Measurements from ENCODE around the gene LRIT2. TPM values are rescaled to one million over a fixed set of nuclear protein-coding genes. Genes with fewer than 3 reads are reported as not detected.

The LRIT2 gene
- total RNA-seq, 1 experiment from 2014 or later, result not detected

DNA sequence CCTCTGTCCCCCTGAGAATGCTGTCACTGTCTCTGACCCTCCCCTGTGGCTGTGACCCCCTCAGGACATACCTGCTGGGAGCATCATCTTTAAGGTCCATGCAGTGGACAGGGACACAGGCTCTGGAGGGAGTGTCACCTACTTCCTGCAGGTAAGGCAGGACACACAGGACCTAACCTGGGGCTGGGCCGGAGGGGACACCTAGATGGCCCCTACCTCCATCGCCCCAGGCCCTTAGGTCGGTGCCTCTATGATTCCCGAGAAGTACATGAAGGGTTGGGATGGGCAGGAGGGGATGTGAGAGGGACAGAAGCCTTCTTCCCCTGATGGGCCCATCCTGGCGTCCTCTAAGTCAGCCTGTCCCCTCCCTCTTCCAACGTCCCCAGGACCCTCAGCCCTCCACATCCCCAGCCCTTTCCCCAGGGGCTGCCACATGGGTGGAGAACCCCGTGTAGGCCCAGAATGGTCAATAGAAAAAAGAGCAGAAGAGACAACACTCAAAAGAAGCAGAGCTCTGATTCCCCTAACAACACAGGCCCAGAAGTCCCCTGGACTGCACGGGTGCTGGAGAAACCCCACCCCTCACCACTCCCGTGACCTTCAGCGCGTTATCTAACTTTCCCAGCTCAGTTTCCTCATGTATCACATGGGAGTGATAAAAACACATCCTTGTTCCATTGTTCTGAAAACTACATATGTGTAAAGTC, 24.7 kb downstream of the LRIT2 start:
- DNase-seq, result no peak
- no peaks in the 10 kb centered on the region for H3K79me2 ChIP-seq (ENCODE audit: low read depth)
- peaks cover 99% of the 10 kb centered on the region for H3K27me3 ChIP-seq (ENCODE audit: insufficient read depth, low read depth)
- H3K9me3 ChIP-seq (ENCODE audit: insufficient read depth, low read depth), result no peaks in the 10 kb centered on the region
- ChIA-PET CTCF (no interaction called here), POLR2A (ENCODE audit: unreplicated experiment) (no interaction called here)
- no peak for TF ChIP-seq EZH2 (IDR thresholded peaks at IDR 0.05; ENCODE audit: low read depth)
- TF ChIP-seq, protein P1, sequence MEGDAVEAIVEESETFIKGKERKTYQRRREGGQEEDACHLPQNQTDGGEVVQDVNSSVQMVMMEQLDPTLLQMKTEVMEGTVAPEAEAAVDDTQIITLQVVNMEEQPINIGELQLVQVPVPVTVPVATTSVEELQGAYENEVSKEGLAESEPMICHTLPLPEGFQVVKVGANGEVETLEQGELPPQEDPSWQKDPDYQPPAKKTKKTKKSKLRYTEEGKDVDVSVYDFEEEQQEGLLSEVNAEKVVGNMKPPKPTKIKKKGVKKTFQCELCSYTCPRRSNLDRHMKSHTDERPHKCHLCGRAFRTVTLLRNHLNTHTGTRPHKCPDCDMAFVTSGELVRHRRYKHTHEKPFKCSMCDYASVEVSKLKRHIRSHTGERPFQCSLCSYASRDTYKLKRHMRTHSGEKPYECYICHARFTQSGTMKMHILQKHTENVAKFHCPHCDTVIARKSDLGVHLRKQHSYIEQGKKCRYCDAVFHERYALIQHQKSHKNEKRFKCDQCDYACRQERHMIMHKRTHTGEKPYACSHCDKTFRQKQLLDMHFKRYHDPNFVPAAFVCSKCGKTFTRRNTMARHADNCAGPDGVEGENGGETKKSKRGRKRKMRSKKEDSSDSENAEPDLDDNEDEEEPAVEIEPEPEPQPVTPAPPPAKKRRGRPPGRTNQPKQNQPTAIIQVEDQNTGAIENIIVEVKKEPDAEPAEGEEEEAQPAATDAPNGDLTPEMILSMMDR (conservative IDR thresholded peaks at IDR 0.05), result no peak
- no peak overlapping the region for H3K27ac ChIP-seq
- H3K4me1 ChIP-seq (replicated peaks; ENCODE audit: insufficient read depth), result no peaks in the 10 kb centered on the region
- H3K4me2 ChIP-seq, result no peak overlapping the region
- H3K4me3 ChIP-seq, result no peak overlapping the region
- 0 out of 2 replicates have a peak, but pooled peaks cover 6% of the 10 kb centered on the region for H4K20me1 ChIP-seq (ENCODE audit: insufficient read depth)
- no peaks in the 10 kb centered on the region for H3K9me2 ChIP-seq (ENCODE audit: insufficient read depth)
- BruUV-seq (replicated peaks), result no TSS peak
- no peaks in the 10 kb centered on the region for H3F3A ChIP-seq (ENCODE audit: insufficient read depth, low read depth)
- H3K36me3 ChIP-seq (ENCODE audit: low read depth), result no peaks in the 10 kb centered on the region
- no peak overlapping the region for H2AFZ ChIP-seq
- intact Hi-C loops (cut with micrococcal nuclease; ENCODE audit: unreplicated experiment), result no loop called here

- Histone ChIP-seq H4K20me1 (ENCODE audit: insufficient read depth) (0 out of 2 replicates have a peak, but pooled peaks cover 9% of the 10 kb centered on the region), H3K36me3 (ENCODE audit: low read depth) (no peaks in the 10 kb centered on the region), H3F3A (ENCODE audit: insufficient read depth, low read depth) (no peaks in the 10 kb centered on the region), H3K79me2 (ENCODE audit: low read depth) (no peaks in the 10 kb centered on the region), H3K27me3 (ENCODE audit: insufficient read depth, low read depth) (peaks cover 92% of the 10 kb centered on the region), H3K9me2 (ENCODE audit: insufficient read depth) (no peaks in the 10 kb centered on the region), H3K4me2 (no peak overlapping the region), H2AFZ (no peak overlapping the region), H3K4me3 (no peak overlapping the region), H3K27ac (no peak overlapping the region), H3K9me3 (ENCODE audit: insufficient read depth, low read depth) (no peaks in the 10 kb centered on the region), H3K4me1 (replicated peaks; ENCODE audit: insufficient read depth) (no peaks in the 10 kb centered on the region)
- no TSS peak for BruUV-seq (replicated peaks)
- intact Hi-C loops (cut with micrococcal nuclease; ENCODE audit: unreplicated experiment), result no loop called here
- DNase-seq, result no peak
- ChIA-PET POLR2A (ENCODE audit: unreplicated experiment) (no interaction called here), CTCF (no interaction called here)
- no peak for TF ChIP-seq EZH2 (IDR thresholded peaks at IDR 0.05; ENCODE audit: low read depth)
- TF ChIP-seq, protein P1 (conservative IDR thresholded peaks at IDR 0.05), result no peak
Measured at GRCh38 chr10:84198206-84198915, 27.0 kb downstream of the LRIT2 start.

DNA sequence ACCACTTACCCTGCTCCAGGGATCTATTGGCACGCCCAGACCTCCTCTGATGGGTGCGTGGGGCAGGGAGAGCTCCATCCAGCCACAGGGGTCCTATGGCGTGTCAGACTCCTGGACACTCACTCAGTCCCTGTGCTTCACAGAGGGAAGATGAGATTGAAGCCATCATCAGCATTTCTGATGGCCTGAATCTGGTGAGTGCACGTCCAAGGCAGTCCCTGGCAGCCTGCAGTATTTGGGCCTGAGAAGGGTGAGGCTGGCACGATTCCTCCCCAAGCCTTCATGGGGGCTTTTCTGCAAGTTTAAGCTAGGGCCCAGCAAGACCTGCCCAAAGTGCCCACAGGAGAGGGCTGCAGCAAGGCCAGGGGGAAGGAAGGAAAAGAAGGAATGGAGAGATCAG, 27.7 kb downstream of the LRIT2 start:
- no peak for TF ChIP-seq EZH2 (IDR thresholded peaks at IDR 0.05; ENCODE audit: low read depth)
- TF ChIP-seq, protein P1 (conservative IDR thresholded peaks at IDR 0.05), result no peak
- intact Hi-C loops (cut with micrococcal nuclease; ENCODE audit: unreplicated experiment), result no loop called here
- Histone ChIP-seq H3K9me2 (ENCODE audit: insufficient read depth) (no peaks in the 10 kb centered on the region), H3K27me3 (ENCODE audit: insufficient read depth, low read depth) (peaks cover 92% of the 10 kb centered on the region), H3F3A (ENCODE audit: insufficient read depth, low read depth) (no peaks in the 10 kb centered on the region), H3K4me1 (replicated peaks; ENCODE audit: insufficient read depth) (no peaks in the 10 kb centered on the region), H3K9me3 (ENCODE audit: insufficient read depth, low read depth) (no peaks in the 10 kb centered on the region), H4K20me1 (ENCODE audit: insufficient read depth) (0 out of 2 replicates have a peak, but pooled peaks cover 9% of the 10 kb centered on the region), H2AFZ (no peak overlapping the region), H3K4me3 (no peak overlapping the region), H3K79me2 (ENCODE audit: low read depth) (no peaks in the 10 kb centered on the region), H3K36me3 (ENCODE audit: low read depth) (no peaks in the 10 kb centered on the region), H3K4me2 (no peak overlapping the region), H3K27ac (no peak overlapping the region)
- DNase-seq, result no peak
- no TSS peak for BruUV-seq (replicated peaks)
- POLR2A ChIA-PET (ENCODE audit: unreplicated experiment), result no interaction called here
- CTCF ChIA-PET, result no interaction called here

All from PC-9 (cell line).